GM12872 (cell line): ENCODE data around the gene FOXM1.

Experiments used
- CTCF ChIP-seq: IDR thresholded peaks from 3 replicates; pipeline ENCODE4 v1.5.1; 2011; ENCODE audit warnings: low read depth, mild to moderate bottlenecking, low read length, moderate library complexity; ENCODE audit not compliant: insufficient read depth

FOXM1 gene

DNA sequence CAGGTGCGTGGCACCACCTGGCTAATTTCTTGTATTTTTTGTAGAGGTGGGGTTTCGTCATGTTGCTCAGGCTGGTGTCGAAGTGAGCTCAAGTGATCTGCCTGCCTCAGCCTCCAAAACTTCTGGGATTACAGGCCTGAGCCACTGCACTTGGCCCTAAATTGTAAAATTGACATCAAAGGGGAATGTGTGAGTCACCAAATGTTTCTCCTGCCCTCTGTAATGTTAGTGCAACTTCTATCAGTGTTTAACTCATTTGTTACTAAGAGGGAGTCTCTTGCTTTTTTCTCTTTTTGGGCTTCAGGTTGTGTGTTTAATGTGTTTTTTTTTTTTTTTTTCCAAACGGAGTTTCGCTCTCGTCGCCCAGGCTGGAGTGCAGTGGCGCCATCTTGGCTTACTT lies 16.0 kb upstream of the FOXM1 start:
- no peak for TF ChIP-seq CTCF

GRCh38 chr12:2892246-2892645 lies 15.3 kb upstream of the FOXM1 start:
- no peak for TF ChIP-seq CTCF

DNA sequence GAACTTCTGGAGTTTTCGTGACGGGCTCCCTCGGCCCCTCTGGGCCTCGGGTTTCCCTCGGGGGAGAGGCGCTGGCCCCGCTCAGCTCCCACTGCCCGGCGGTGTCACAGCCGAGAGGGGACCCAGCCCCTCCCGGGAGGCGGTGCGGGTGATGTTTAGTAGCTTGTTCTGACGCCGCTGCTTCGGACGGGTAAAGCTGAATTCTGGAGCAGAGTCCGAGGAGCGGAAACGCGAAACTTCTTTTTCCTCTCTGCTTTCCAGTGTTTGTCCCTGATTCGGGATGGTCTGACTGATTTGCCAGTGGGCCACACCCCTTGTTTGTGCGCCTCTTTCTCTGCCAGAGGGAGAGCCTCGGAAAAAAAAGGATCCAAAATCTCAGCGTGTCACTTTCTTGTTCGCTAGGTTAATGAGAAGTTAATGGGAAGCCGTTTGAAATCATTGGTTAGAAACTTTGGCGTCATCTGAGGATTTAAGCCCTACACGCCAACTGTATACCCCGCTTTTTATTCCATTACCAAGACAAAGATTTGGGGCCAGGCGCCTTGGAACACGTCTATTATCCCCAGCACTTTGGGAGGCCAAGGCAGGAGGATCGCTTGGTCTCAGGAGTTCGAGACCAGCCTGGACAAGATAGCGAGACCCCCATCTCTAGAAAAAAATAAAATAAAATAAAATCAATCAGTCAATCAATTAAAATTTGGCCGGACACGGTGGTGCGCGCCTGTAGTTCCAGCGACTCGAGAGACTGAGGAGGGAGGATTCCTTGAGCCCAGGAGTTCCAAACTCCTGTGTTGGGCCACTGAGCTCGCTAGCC lies 14.5 kb upstream of the FOXM1 start:
- no peak for TF ChIP-seq CTCF

- TF ChIP-seq CTCF: 0 out of 3 replicates have a peak, but pooled peaks have one; percentile 2
These were observed 13.6 kb upstream of the FOXM1 start, which contains the start of gene TULP3 for GRCh38 chr12:2890388-2891239. TSS of gene TULP3 (plus strand) at chr12:2890891. CDS start at chr12:2890948, 57 bp downstream.

DNA sequence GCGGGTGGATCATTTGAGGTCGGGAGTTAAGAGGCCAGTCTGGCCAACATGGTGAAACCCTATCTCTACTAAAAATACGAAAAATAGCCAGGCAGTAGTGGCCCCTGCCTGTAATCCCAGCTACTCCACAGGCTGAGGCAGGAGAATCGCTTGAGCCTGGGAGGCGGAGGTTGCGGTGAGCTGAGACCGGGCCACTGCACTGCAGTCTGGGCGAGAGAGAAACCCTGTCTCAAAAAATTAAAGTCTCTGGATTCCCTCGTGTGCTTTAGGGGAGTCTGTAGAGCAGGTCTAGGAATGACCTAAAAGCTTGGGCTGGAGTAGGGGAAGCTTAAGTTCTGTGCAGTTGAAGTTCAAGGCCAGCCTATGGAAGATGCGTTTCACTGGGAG lies 13.0 kb upstream of the FOXM1 start:
- TF ChIP-seq CTCF: no peak

DNA sequence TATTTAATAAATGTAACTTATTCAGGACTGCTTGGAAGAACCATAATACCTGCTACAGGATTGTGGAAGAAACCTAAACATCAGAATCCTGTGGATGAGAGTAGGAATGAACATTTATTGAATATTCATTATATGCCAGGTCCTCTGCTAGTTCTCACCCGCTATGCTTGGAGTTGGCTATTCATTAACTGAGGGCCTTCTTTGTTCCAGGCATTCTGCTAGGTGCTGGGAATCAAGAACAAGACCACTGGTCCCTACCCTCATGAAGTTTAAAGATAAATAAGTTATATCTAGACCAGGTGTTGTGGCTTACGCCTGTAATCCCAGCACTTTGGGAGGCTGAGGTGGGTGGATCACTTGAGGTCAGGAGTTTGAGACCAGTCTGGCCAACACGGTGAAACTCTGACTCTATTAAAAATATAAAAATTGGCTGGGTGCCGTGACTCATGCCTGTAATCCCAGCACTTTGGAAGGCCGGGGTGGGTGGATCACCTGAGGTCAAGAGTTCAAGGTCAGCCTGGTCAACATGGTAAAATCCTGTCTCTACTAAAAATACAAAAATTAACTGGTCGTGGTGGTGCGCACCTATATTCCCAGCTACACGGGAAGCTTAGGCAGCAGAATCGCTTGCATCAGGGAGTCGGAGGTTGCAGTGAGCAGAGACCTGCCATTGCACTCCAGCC lies 9.9 kb upstream of the FOXM1 start:
- TF ChIP-seq CTCF: no peak

- TF ChIP-seq CTCF: no peak
These were observed 7.8 kb upstream of the FOXM1 start for GRCh38 chr12:2884810-2885209.
